Measurements from ENCODE around the gene CLIC3. TPM values are rescaled to one million over a fixed set of nuclear protein-coding genes. Genes with fewer than 3 reads are reported as not detected.

Gene CLIC3
- total RNA-seq, 1 donor, result 2.5 TPM

GRCh38 chr9:136991993-136992818 lies 4.2 kb downstream of the CLIC3 start, which contains the start of gene PAXX:
Gene PAXX, plus strand, starts transcription at chr9:136992422. Its CDS starts 22 bp downstream, at chr9:136992444.
- peak; percentile 100 for DNase-seq (ENCODE audit: insufficient read length, low spot score, missing footprints)
- peak within 1 kb of the TSS; percentile 93 for H3K4me2 ChIP-seq (ENCODE audit: insufficient read depth, low read length)
- H3K79me2 ChIP-seq (ENCODE audit: insufficient read depth, low read length), result peaks cover 10% of the 10 kb centered on the region
- no peak within 1 kb of the TSS for H3K27ac ChIP-seq (ENCODE audit: low read depth, low read length)
- peak within 1 kb of the TSS; percentile 68 for H2AFZ ChIP-seq (ENCODE audit: low read length)
- H3K4me1 ChIP-seq (ENCODE audit: insufficient read depth, low read length), result peaks cover 28% of the 10 kb centered on the region
- peaks cover 2% of the 10 kb centered on the region for H4K20me1 ChIP-seq (ENCODE audit: insufficient read depth, low read length)
- no peaks in the 10 kb centered on the region for H3K9me3 ChIP-seq (ENCODE audit: low read depth, low read length)
- H3K4me3 ChIP-seq (ENCODE audit: insufficient read depth, low read length), result peak within 1 kb of the TSS; percentile 82
- TF ChIP-seq CTCF (IDR thresholded peaks at IDR 0.05; ENCODE audit: extremely low read depth, low read depth, low read length), result no peak
- no peaks in the 10 kb centered on the region for H3K36me3 ChIP-seq (ENCODE audit: insufficient read depth, low read length)
- H3K27me3 ChIP-seq (ENCODE audit: insufficient read depth, low read length), result no peaks in the 10 kb centered on the region

- no peak overlapping the region for H3K4me3 ChIP-seq (ENCODE audit: insufficient read depth, low read length)
- no peaks in the 10 kb centered on the region for H3K9me3 ChIP-seq (ENCODE audit: low read depth, low read length)
- TF ChIP-seq CTCF (IDR thresholded peaks at IDR 0.05; ENCODE audit: extremely low read depth, low read depth, low read length), result no peak
- DNase-seq (ENCODE audit: insufficient read length, low spot score, missing footprints), result no peak
- H3K79me2 ChIP-seq (ENCODE audit: insufficient read depth, low read length), result peaks cover 10% of the 10 kb centered on the region
- no peak overlapping the region for H2AFZ ChIP-seq (ENCODE audit: low read length)
- H4K20me1 ChIP-seq (ENCODE audit: insufficient read depth, low read length), result peaks cover 2% of the 10 kb centered on the region
- H3K4me1 ChIP-seq (ENCODE audit: insufficient read depth, low read length), result peaks cover 12% of the 10 kb centered on the region
- H3K27ac ChIP-seq (ENCODE audit: low read depth, low read length), result no peak overlapping the region
- no peaks in the 10 kb centered on the region for H3K36me3 ChIP-seq (ENCODE audit: insufficient read depth, low read length)
- H3K4me2 ChIP-seq (ENCODE audit: insufficient read depth, low read length), result no peak overlapping the region
- peaks cover 8% of the 10 kb centered on the region for H3K27me3 ChIP-seq (ENCODE audit: insufficient read depth, low read length)
Measured at GRCh38 chr9:136990242-136990911, 6.0 kb downstream of the CLIC3 start.

GRCh38 chr9:136988872-136989271 lies 7.5 kb downstream of the CLIC3 start:
- Histone ChIP-seq H3K27me3 (ENCODE audit: insufficient read depth, low read length) (peaks cover 23% of the 10 kb centered on the region), H3K9me3 (ENCODE audit: low read depth, low read length) (no peaks in the 10 kb centered on the region), H2AFZ (ENCODE audit: low read length) (no peak overlapping the region), H4K20me1 (ENCODE audit: insufficient read depth, low read length) (peaks cover 2% of the 10 kb centered on the region), H3K36me3 (ENCODE audit: insufficient read depth, low read length) (no peaks in the 10 kb centered on the region), H3K4me2 (ENCODE audit: insufficient read depth, low read length) (no peak overlapping the region), H3K27ac (ENCODE audit: low read depth, low read length) (no peak overlapping the region), H3K4me3 (ENCODE audit: insufficient read depth, low read length) (no peak overlapping the region), H3K4me1 (ENCODE audit: insufficient read depth, low read length) (peaks cover 10% of the 10 kb centered on the region), H3K79me2 (ENCODE audit: insufficient read depth, low read length) (peaks cover 10% of the 10 kb centered on the region)
- DNase-seq (ENCODE audit: insufficient read length, low spot score, missing footprints), result no peak
- TF ChIP-seq CTCF (IDR thresholded peaks at IDR 0.05; ENCODE audit: extremely low read depth, low read depth, low read length), result no peak

GRCh38 chr9:136985853-136986252 lies 10.5 kb downstream of the CLIC3 start:
- no peaks in the 10 kb centered on the region for H4K20me1 ChIP-seq (ENCODE audit: insufficient read depth, low read length)
- H3K4me2 ChIP-seq (ENCODE audit: insufficient read depth, low read length), result no peak overlapping the region
- no peak overlapping the region for H2AFZ ChIP-seq (ENCODE audit: low read length)
- H3K79me2 ChIP-seq (ENCODE audit: insufficient read depth, low read length), result no peaks in the 10 kb centered on the region
- H3K4me1 ChIP-seq (ENCODE audit: insufficient read depth, low read length), result no peaks in the 10 kb centered on the region
- H3K4me3 ChIP-seq (ENCODE audit: insufficient read depth, low read length), result no peak overlapping the region
- peaks cover 24% of the 10 kb centered on the region for H3K27me3 ChIP-seq (ENCODE audit: insufficient read depth, low read length)
- no peak for DNase-seq (ENCODE audit: insufficient read length, low spot score, missing footprints)
- no peaks in the 10 kb centered on the region for H3K9me3 ChIP-seq (ENCODE audit: low read depth, low read length)
- no peaks in the 10 kb centered on the region for H3K36me3 ChIP-seq (ENCODE audit: insufficient read depth, low read length)
- TF ChIP-seq CTCF (IDR thresholded peaks at IDR 0.05; ENCODE audit: extremely low read depth, low read depth, low read length), result no peak
- H3K27ac ChIP-seq (ENCODE audit: low read depth, low read length), result no peak overlapping the region
